Hematopoietic multipotent progenitor cell treated with erythropoietin and hydrocortisone succinate and interleukin-3 and kit ligand, for 15 days (in vitro differentiated cells): Measurements from ENCODE around the gene EIF3D.

Source experiments
- DNase-seq: peaks from one replicate; pipeline ENCODE4 v3.0.0-alpha.2; 2015; ENCODE audit warnings: low spot score

Gene EIF3D, protein sequence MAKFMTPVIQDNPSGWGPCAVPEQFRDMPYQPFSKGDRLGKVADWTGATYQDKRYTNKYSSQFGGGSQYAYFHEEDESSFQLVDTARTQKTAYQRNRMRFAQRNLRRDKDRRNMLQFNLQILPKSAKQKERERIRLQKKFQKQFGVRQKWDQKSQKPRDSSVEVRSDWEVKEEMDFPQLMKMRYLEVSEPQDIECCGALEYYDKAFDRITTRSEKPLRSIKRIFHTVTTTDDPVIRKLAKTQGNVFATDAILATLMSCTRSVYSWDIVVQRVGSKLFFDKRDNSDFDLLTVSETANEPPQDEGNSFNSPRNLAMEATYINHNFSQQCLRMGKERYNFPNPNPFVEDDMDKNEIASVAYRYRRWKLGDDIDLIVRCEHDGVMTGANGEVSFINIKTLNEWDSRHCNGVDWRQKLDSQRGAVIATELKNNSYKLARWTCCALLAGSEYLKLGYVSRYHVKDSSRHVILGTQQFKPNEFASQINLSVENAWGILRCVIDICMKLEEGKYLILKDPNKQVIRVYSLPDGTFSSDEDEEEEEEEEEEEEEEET

DNA sequence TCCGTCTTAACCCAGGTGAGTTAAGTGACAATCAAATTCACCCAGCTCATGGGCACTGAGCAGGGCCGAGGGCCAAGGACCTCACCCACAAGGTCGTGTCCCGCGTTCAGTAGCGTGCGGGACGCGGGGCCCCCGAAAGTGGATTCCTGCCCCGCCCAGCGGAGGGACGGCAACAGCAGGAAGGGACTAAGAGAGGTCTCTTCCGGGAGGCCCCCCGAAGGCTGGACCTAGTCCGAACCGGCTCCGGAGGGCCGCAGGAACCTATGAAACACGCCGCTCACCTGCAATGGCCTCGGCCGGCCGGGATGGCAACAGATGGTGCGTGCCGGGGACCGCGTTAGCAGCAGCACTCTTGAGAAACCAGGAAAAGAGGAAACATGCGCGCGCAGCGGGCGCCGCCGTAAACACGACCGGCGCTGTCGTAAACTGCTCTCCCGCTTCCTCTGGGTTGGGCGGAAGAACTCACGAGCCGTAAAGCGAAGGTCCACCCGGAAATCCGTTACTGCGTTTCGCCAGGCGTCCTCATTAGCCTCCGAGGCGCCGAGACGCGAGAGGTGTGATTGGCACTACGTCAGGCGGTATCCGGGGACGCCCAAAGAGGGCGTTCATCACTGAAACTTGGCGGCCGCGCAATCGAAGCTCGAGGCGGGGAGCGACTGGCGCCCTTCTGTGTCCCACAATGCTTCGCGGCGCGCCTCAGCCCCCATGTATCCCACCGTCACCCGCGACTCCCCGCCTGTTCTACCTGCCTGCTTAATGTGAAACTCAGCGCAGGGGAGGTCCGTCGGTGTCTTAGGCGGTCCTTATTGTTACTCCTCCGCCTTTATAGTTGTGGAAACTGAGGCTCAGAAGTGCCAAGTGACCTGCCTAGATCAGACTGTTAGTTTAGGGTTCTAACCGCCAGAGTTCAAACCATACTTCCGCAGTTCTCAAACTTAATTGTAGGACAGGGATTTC, at the start of gene EIF3D:
Gene EIF3D, minus strand, starts transcription at position 372 of the 957 bp plus-strand sequence. CDS start 3,045 bp downstream, outside the sequence.
- DNase-seq: peak; percentile 99

DNA sequence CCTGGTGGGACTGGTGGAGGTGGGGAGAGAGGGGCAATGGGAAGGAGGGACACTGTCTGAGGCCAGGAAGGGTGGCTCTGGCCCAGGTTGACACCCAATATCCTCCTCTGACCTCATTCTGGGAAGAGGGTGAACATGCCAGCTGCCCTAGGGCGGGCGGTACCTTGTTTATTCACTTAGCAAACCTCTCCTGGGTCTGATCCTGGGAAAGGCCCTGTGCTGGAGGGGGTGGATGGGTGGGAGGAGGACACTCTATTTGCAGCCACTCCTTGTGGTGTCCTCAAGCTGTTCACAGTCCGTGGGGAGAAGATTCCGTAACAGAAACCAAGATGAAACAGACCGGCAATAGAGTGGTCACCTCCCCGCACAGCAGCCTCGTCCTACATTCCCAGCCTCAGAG, 49.7 kb upstream of the EIF3D start:
- DNase-seq: no peak

DNA sequence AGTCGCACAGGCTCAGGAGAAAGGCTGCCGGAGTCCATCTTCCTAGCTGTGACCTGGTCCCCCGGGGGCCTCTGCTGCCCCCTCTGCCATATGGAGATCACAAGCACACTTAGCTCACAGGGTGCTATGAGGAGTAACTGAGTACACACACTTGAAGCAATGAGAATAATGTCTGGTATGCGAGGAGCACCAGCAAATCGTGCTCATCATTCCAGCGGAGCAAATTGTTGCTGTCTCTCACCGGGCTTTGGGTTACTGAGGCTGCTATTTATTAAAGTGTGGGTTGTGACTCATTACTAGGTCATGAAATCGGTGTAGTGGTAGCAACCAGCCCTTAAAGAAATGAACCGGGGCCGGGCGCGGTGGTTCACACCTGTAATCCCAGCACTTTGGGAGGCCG, 48.1 kb upstream of the EIF3D start:
- no peak for DNase-seq

DNA sequence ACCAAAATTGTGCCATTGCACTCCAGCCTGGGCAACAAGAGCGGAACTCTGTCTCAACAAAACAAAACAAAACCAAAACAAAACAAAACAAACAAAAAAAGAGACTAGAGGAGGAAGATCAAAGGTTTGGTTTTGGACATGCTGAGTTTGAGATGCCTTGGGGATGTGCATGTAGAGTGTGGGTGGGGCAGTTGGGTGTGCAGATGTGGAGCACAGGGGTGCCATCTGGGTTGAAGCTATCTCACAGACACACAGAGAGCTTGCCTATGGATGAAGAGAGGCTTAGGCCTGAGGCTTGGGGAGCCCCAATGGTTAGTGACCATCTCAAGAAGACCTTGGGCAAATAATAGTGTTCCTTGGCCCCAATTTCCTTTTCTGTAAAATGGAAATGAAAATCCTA, 45.8 kb upstream of the EIF3D start:
- DNase-seq: no peak

DNA sequence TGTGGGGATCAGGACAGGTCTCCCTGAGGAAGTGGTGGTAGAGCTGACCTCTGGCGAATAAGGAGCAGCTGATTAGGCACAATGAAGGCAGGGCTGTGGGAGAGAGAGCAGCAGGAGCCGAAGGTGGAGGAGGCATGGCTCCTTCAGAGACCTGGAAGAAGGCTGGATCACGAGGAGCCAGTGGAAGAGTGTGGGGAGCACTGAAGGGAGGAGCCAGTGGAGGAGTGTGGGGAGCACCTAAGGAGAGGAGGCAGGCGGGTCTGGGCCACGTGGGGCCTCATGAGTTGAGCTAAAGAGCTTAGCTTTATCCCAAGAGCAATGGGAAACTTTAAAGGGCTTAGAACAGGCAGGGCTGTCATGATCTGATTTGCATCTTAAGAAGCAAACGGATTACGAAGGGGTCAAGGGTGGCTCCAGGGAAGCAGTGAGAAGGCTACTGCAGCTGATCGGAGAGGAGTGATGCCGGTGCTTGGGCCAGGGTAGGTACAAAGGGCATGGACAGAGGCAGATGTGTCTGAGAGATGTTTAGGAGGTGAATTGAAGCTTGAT, 44.9 kb upstream of the EIF3D start:
- DNase-seq: no peak

DNA sequence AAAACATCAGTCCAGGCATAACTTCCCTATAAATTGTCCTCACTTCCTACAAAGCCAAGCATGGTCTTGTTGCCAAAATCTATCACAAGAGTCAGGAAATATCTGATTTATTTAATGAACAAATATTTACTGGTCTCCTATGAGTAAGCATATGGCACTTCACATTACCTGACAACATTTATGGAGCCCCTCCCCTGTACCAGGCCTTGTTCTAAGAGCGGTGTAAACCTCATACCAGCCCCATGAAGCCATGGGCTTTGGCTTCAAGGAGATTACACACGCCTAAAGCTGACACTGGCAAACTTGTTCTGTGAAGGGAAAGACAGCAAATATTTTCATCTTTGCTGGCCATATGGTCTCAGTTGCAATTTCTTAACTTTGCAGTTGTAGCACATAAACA, 43.0 kb upstream of the EIF3D start:
- no peak for DNase-seq

DNA sequence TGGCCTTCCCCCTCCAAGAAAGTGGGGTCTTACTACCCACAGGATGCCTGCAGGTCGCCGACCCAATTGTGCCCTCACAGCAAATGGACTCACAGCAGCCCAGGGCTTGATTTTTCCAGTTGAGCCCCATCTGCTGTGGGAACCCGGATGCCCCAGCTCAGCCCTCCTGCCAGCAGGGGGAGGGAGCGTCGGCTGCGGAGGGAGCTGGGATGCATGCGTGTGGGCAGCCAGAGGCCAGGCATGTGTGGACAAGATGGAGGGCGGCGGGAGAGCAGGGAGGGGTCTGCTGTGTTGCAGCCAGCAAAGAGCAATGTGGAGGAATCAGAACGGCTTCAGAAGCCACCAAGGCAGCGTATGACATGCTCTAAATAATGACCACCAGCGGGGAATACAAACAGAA, 41.0 kb upstream of the EIF3D start:
- no peak for DNase-seq

DNA sequence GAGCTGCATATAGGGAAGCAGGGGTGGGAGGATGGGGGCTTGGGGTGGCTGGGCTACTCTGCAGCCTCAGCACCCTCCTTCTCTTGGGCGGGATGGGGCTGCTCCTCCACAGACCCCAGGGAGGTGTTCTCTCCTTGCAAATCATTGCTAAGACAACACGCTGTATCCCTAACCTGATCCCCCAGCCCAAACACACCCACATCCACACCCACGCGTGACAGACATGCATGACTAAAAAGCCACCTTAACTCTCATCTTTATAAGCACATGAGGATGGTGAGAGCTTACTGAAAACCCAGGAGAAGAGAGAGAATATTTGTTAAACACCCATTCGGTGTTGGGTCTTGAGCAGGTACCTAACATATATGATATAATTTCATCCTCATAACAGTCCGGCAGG, 39.9 kb upstream of the EIF3D start:
- no peak for DNase-seq

DNA sequence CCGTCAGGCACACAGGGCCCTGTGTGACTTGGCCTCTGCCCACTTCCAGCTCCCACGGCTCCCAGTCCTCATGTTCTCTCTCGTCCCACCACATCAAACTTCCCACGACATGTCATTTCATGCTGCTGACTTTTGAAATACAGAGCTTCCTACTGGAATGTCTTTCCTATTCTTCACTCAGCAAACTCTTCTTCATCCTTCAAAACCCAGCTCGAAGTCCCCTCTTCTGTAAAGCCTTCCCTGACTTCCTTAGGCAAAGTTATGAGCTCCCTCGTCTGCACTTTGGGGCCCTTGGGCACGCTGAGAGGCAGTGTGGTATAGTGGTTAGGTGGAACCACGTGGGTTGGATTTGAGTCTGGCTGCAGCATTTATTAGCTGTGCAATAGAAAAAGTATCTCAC, 37.8 kb upstream of the EIF3D start:
- DNase-seq: no peak

DNA sequence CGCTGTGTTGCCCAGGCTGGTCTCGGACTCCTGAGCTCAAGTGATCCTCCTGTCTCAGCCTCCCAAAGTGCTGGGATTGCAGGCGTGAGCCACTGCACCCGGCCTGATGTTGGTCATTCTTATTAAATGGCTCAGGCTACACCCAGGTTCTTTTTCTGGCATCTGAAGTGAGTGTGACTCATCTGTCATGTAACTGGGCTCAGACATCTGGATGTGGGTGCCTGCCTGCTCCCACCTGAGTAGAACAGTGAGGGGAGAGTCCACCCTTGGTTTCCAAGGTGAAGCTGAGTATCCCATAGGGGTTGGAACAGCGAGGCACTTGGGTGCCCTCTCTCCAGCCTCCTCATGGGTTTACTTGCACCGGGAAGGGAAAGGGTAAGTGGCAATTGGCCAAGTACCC, 36.7 kb upstream of the EIF3D start:
- DNase-seq: no peak

DNA sequence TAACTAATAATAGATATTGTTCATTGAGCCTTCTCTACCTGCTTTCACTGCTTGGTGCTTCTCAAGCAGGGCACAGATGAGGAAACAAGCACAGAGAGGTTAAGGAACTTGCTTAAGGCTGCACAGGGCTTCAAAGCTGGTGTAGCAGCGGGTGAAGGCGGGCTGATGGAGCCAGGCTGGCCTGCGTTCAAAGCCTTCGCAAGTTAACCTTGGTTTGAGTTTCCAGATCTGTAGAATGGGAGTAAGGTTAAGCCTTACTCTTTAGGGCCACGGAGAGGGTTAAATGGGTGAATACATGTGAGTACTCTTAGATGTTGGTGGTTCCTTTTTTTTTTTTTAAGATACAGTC, 36.2 kb upstream of the EIF3D start:
- no peak for DNase-seq

DNA sequence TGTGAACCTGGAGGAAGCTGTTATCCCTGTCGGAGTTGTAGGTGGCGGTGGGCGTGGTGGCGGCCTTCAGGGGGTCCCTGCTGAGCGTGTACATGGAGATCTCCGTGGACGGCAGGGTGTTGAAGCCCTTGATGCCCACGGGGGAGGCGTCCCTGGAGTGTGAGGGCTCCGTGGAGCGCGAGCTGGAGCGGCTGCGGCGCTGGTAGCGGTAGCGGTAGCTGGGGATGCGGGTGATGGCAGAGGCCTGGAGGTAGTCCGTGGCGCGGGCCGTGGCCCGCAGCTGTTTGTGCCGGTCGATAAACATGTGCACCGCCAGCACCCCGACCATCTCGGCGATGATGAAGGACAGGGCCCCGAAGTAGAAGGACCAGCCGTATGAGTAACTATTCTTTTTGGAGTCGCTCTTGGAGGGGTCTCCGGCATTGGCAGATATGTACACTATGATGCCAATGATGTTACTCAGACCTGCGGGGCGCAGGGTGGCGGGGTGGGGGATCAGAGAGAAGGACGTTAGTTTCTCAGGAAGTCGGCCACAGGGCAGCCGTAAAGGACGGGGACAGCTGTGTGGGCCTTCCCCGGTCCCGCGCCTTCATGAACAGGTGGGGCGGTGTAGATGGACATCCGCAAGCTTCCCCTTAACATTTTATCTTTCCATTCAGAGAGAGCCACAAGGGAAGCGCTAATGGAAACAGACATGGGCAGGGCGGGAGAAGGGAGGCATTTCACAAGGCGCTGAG, 35.6 kb upstream of the EIF3D start:
- no peak for DNase-seq

DNA sequence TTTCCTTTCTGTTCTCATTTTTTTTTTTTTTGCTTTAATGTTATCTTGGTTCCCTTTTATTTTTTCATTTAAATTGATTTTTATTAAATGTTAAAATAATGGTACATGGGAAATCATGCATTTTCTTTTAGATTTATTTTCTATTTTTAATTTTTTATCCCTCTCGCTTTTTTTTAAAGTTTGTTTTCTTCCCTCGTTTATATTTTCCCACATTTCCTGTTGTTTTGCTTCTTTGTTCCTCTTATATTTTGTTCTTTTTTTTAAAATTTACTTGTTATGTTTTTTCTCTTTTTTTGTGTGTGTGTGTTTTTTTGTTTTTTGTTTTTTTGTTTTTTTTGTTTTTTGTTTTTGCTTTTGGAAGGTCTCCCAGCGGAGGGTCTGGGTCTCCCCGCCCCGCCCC, 34.9 kb upstream of the EIF3D start:
- DNase-seq: no peak

DNA sequence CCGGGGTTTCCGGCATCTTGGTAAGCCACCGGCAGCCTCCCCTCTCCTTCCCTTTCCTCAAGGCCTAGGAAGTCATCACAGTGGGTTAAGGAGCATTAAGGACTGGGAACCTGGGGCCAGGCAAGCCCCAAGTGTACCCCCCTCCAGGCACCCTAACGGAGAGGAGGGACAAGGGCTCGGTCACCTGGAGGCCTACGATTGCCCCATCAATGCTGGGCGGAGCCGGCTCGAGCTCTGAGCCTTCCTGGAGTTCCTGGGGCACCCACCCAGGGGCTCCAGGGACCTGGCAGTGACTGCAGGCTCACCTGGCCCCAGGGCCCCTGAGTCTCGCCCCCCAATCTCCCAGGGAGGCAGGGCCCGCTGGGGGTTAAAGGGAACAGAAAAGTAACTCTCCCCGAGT, 34.5 kb upstream of the EIF3D start:
- no peak for DNase-seq

DNA sequence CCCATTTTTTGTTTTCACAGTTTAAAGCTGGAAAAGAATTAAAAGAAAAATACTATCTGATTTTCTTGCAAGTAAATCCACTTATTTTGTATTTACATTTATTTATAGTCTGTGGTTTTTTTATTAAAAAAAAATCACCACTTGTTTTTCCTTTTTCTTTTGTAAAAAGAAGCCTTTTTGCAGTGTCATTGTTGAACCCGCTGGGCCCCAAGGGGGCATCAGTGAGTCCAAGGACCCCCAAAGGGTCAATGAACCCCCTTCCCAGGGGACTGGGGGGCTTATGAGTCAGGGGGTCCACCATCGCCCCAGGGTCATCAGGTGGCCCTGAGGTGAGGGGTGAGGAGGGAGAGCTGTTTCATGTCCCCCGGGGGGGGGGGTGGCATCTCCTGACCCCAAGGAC, 34.0 kb upstream of the EIF3D start:
- no peak for DNase-seq

DNA sequence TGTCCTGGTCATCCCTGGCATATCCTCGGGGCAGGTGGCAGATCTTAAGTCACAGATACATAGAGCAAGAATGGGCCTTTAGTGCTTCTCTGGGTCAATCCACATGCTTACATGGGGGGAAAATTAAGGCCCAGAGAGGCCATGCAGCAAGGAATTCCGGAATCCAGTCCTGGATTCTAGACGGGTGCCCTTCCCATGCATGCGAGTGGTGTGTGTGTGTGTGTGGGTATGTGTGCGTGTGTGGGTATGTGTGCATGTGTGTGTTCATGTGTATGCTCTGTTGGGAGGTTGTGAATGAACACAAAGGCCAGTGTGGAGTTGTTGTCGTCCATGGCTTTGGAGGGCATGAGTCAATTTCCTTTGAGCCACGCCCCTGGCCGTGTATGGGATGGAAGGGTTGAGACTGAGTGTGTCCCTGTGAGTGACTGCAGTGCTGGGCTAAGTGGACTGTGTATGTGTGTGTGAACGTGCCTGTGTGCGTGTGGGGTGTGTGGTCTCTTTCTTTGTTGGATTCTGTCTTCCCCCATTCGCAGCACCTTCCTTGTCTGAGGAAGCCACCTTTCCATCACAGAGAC, 33.4 kb upstream of the EIF3D start:
- no peak for DNase-seq

DNA sequence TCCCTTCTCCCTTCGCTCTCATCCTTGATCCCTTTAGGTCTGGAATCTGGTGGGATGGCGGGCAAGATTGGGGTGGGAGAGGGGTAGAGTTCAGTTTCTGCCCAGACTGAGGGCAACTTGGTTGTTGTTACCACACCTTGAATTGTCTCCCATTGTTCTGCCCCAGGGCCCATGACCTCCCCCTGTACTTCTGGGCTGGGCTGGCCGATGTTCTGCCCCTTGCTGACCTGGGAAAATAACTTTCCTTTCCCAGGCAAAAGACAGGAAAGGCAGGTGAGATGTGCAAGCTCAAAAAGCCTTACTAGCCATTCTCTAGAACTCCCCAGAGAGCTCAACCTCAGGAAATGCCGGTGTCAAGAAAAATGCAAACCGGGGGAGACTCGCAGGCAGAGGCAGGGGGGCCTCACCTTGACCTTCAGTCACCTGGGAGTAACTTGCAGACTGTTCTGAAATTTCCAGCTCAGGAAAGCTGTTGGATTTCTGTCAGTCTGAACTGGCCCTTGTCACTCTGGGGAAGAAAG, 32.4 kb upstream of the EIF3D start:
- no peak for DNase-seq

DNA sequence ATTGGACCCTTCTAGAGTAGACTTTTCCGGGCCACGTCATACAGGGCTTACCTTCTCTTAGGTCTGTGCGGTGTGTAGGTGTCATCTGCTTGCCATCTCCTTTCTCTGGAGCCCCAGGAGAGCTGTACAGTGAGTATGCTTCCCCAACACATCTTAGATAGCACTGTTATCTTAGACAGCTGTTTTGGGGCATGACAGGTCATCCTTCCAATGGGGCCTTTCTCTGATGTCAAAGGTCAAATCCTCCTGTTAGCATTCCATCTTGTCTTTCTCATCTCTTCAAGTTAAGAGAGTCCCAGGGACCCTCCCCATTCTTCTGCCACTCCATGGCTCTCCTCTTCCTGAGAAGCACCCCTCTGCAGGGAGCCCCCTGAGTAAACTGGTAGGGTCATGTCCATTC, 31.0 kb upstream of the EIF3D start:
- DNase-seq: no peak

DNA sequence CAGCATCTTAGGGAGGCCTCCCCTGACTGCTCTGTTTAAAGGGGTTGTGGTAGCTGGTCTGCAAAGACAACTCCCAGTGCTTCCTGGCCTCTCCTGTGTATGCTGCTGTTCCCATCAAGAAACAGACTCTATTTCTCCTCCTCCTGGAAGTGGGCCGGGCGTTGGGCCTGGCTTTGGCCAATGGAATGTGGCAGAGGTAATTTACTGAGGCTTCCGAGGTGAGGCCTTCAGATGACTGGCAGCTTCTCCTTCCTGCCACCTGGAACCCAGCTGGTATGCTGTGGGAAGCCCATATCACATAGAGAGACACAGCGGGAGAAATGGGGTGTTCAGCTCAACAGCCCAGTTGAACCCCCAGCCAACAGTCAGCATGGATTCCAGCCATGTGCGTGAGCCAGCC, 25.1 kb upstream of the EIF3D start:
- DNase-seq: no peak

DNA sequence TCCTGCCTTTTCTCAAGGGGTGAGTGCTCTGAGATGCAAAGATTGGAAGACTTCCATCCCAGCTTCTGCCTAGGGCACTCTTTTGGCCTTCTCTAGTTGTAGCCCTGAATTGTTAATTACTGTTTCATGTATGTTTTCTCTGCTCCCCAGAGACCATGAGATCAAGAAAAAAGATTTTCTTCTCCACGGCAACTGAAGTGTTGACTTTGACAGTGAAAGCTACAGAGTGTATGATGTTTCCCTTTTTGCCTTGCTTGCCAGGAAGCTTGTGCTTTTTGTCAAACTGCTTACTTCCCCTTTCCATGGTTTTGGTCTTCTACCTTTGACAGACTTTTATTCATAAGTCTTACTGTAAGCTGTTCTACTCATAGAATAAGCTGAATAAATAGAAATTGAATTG, 23.3 kb upstream of the EIF3D start:
- DNase-seq: no peak

DNA sequence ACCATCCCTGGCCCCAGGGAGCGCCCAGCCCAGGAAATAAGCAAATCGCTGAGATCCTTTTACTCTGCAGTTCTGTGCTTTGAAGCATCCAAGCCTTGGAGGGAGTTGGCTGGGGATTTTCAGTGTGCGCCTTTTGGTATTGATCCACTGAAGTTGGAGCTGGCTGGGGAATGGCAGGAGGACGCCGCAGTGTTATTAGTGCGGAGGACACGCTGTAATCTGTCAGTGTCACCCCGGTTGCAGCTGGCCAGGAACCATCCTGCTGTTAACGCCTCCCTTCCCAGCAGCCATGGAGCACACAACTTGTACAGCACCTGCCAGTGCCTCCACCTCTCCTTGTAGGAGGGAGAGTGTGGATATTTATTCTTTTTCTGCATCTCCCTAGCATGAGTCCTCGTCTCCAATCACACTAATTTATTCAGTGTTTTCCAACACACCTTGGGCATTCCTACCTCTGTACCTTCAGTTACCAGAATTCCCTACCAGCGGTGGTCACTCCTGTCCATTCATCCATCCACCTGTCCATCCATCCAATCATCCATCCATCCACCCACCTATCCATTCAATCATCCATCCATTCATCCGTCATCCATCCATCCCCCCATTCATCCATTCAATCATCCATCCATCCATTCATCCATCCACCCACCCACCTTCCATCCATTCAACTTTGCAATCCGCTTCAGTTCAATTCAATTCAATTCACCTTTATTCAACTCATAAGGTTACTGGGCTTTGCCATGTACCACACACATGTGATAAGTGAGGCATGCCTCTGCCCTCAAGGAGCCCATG, 21.9 kb upstream of the EIF3D start:
- no peak for DNase-seq
